ENCODE data around the gene SBK1. TPM values are rescaled to one million over a fixed set of nuclear protein-coding genes. Genes with fewer than 3 reads are reported as not detected.

The SBK1 gene
- total and polyA plus RNA-seq, 4 donors = 0.90 to 2.7 (median 2.3) TPM

GRCh38 chr16:28297784-28298510, 5.6 kb downstream of the SBK1 start:
- Histone ChIP-seq H3K4me1 (ENCODE audit: control insufficient read depth in 5 of 5, insufficient read depth in 5 of 5, low read length in 5 of 5) (peaks cover 0 to 8% (median 2%) of the 10 kb centered on the region in 5 donors), H3K27me3 (ENCODE audit: control insufficient read depth in 3 of 3, insufficient read depth in 3 of 3, low read length in 2 of 3) (peaks cover 0 to 3% (median 0%) of the 10 kb centered on the region in 3 donors), H3K9me3 (ENCODE audit: control insufficient read depth in 4 of 4, insufficient read depth in 3 of 4, low read length in 3 of 4) (no peaks in the 10 kb centered on the region), H3K27ac (ENCODE audit: low read depth in 1 of 2, low read length in 1 of 2) (no peak overlapping the region), H3K36me3 (ENCODE audit: control insufficient read depth in 4 of 4, insufficient read depth in 4 of 4, low read length in 4 of 4) (no peaks in the 10 kb centered on the region), H3K4me3 (no peak overlapping the region), H3K9ac (ENCODE audit: insufficient read depth in 1 of 2, low read length in 2 of 2) (no peak overlapping the region)
- peak in 2 of 3 donors; percentile 23 to 40 for DNase-seq
- no peak for TF ChIP-seq CTCF (IDR thresholded peaks at IDR 0.05; ENCODE audit: control extremely low read depth, extremely low read depth)
- 51 to 56% methylated on average over 11 of the region's 11 CpGs for WGBS, 2 donors
- ATAC-seq (ENCODE audit: insufficient read depth, low FRiP score) = no peak

GRCh38 chr16:28298511-28298878, 6.2 kb downstream of the SBK1 start:
- Histone ChIP-seq H3K4me1 (ENCODE audit: control insufficient read depth in 5 of 5, insufficient read depth in 5 of 5, low read length in 5 of 5) (peaks cover 0 to 7% (median 0%) of the 10 kb centered on the region in 5 donors), H3K4me3 (no peak overlapping the region), H3K27me3 (ENCODE audit: control insufficient read depth in 3 of 3, insufficient read depth in 3 of 3, low read length in 2 of 3) (peaks cover 0 to 3% (median 0%) of the 10 kb centered on the region in 3 donors), H3K9ac (ENCODE audit: insufficient read depth in 1 of 2, low read length in 2 of 2) (no peak overlapping the region), H3K36me3 (ENCODE audit: control insufficient read depth in 4 of 4, insufficient read depth in 4 of 4, low read length in 4 of 4) (no peaks in the 10 kb centered on the region), H3K9me3 (ENCODE audit: control insufficient read depth in 4 of 4, insufficient read depth in 3 of 4, low read length in 3 of 4) (no peaks in the 10 kb centered on the region), H3K27ac (ENCODE audit: low read depth in 1 of 2, low read length in 1 of 2) (no peak overlapping the region)
- DNase-seq (peak in 2 of 3 donors; percentile 30 to 32), ATAC-seq (ENCODE audit: insufficient read depth, low FRiP score) (no peak)
- WGBS, 2 donors = 69 to 84% methylated on average over 4 of the region's 4 CpGs
- TF ChIP-seq CTCF (IDR thresholded peaks at IDR 0.05; ENCODE audit: control extremely low read depth, extremely low read depth) = no peak

- Histone ChIP-seq H3K4me3 (no peak overlapping the region), H3K27me3 (ENCODE audit: control insufficient read depth in 3 of 3, insufficient read depth in 3 of 3, low read length in 2 of 3) (no peaks in the 10 kb centered on the region), H3K27ac (ENCODE audit: low read depth in 1 of 2, low read length in 1 of 2) (no peak overlapping the region), H3K36me3 (ENCODE audit: control insufficient read depth in 4 of 4, insufficient read depth in 4 of 4, low read length in 4 of 4) (no peaks in the 10 kb centered on the region), H3K4me1 (ENCODE audit: control insufficient read depth in 5 of 5, insufficient read depth in 5 of 5, low read length in 5 of 5) (peaks cover 0 to 6% (median 0%) of the 10 kb centered on the region in 5 donors), H3K9me3 (ENCODE audit: control insufficient read depth in 4 of 4, insufficient read depth in 3 of 4, low read length in 3 of 4) (no peaks in the 10 kb centered on the region), H3K9ac (ENCODE audit: insufficient read depth in 1 of 2, low read length in 2 of 2) (no peak overlapping the region)
- no peak for TF ChIP-seq CTCF (IDR thresholded peaks at IDR 0.05; ENCODE audit: control extremely low read depth, extremely low read depth)
- 96 to 97% methylated on average over 5 of the region's 5 CpGs for WGBS, 2 donors
- no peak for DNase-seq
- no peak for ATAC-seq (ENCODE audit: insufficient read depth, low FRiP score)
Observed at GRCh38 chr16:28300327-28300726, 8.0 kb downstream of the SBK1 start.
